Neural cell (in vitro differentiated cells): ENCODE data around the gene HOXD8. TPM values are rescaled to one million over a fixed set of nuclear protein-coding genes. Genes with fewer than 3 reads are reported as not detected.

Experiments
- H2AFZ ChIP-seq: fragments of 200-600, 300-800 bp; sonication (generic), shearing (Covaris generic); 2 replicates; pipeline ENCODE4 v1.6.0; 2014; ENCODE audit warnings: low read depth, mild to moderate bottlenecking, antibody characterized with exemption, low read length, moderate library complexity
- H3F3A ChIP-seq: fragments of 200-600 bp; shearing (Covaris generic); 2 replicates; pipeline ENCODE4 v1.6.1; 2016; ENCODE audit warnings: mild to moderate bottlenecking, moderate library complexity, mixed read lengths, antibody characterized with exemption, low read length; ENCODE audit not compliant: insufficient read depth, poor library complexity, severe bottlenecking
- H3K27ac ChIP-seq: fragments of 200-600, 300-800 bp; sonication (generic), shearing (Covaris generic); 2 replicates; pipeline ENCODE4 v1.5.1; 2014; ENCODE audit warnings: mild to moderate bottlenecking, low read length, moderate library complexity
- H3K27me3 ChIP-seq: fragments of 300-800, 200-600 bp; sonication (generic), shearing (Covaris generic); 2 replicates; pipeline ENCODE4 v1.6.0; 2014; ENCODE audit warnings: mild to moderate bottlenecking, low read depth, low read length, moderate library complexity; ENCODE audit not compliant: insufficient read depth
- H3K36me3 ChIP-seq: fragments of 300-800, 200-600 bp; sonication (generic), shearing (Covaris generic); 2 replicates; pipeline ENCODE4 v1.5.1; 2014; ENCODE audit warnings: mild to moderate bottlenecking, antibody characterized with exemption, low read length, moderate library complexity; ENCODE audit not compliant: insufficient read depth
- H3K4me2 ChIP-seq: fragments of 300-800, 200-600 bp; sonication (generic), shearing (Covaris generic); 2 replicates; pipeline ENCODE4 v1.6.0; 2014; ENCODE audit warnings: mild to moderate bottlenecking, low read length
- H3K4me3 ChIP-seq: fragments of 300-800, 200-600 bp; sonication (generic), shearing (Covaris generic); 2 replicates; pipeline ENCODE4 v1.5.1; 2014; ENCODE audit warnings: mild to moderate bottlenecking, low read length, moderate library complexity
- H3K79me2 ChIP-seq: fragments of 200-600 bp; shearing (Covaris generic); replicated peaks from 2 replicates; pipeline ENCODE4 v1.6.0; 2014; ENCODE audit warnings: mild to moderate bottlenecking, low read length, moderate library complexity; ENCODE audit not compliant: insufficient read depth
- H3K9ac ChIP-seq: fragments of 300-800, 200-600 bp; sonication (generic), shearing (Covaris generic); 2 replicates; pipeline ENCODE4 v1.6.1; 2016; ENCODE audit warnings: mild to moderate bottlenecking, low read length, mixed read lengths
- H3K9me2 ChIP-seq: fragments of 200-600 bp; shearing (Covaris generic); 2 replicates; pipeline ENCODE4 v1.6.1; 2016; ENCODE audit warnings: mild to moderate bottlenecking, low read length, mixed read lengths; ENCODE audit not compliant: insufficient read depth
- H3K9me3 ChIP-seq: fragments of 200-600, 300-800 bp; sonication (generic), shearing (Covaris generic); 2 replicates; pipeline ENCODE4 v1.6.1; 2016; ENCODE audit warnings: mild to moderate bottlenecking, mixed run types, low read length, moderate library complexity, mixed read lengths
- H4K20me1 ChIP-seq: fragments of 200-600 bp; shearing (Covaris generic); 2 replicates; pipeline ENCODE4 v1.6.1; 2016; ENCODE audit warnings: mild to moderate bottlenecking, mixed run types; ENCODE audit not compliant: insufficient read depth
- EP300 ChIP-seq: fragments of 450-650 bp; conservative IDR thresholded peaks from 2 replicates; pipeline ENCODE4 v1.6.1; 2014; ENCODE audit warnings: antibody characterized with exemption, mild to moderate bottlenecking, moderate library complexity; ENCODE audit not compliant: poor library complexity, severe bottlenecking
- POLR2AphosphoS5 ChIP-seq: IDR thresholded peaks from 2 replicates; pipeline ENCODE4 v1.6.1; 2012
- RAD21 ChIP-seq: fragments of 450-650 bp; conservative IDR thresholded peaks from 2 replicates; pipeline ENCODE4 v1.6.1; 2014; ENCODE audit warnings: antibody characterized with exemption, mild to moderate bottlenecking, moderate library complexity
- REST ChIP-seq: IDR thresholded peaks from 2 replicates; pipeline ENCODE4 v1.6.1; 2012; ENCODE audit warnings: borderline replicate concordance
- SMC3 ChIP-seq: fragments of 450-650 bp; conservative IDR thresholded peaks from 2 replicates; pipeline ENCODE4 v1.6.1; 2014; ENCODE audit warnings: antibody characterized with exemption, mild to moderate bottlenecking, moderate library complexity; ENCODE audit not compliant: poor library complexity
- TAF1 ChIP-seq: IDR thresholded peaks from 2 replicates; pipeline ENCODE4 v1.6.1; 2012; ENCODE audit warnings: low read depth
- polyA plus RNA-seq: library from polyadenylated mRNA; depleted of rRNA; stranded (reverse); fragments of >200 nt; gene quantifications from 2 replicates; pipeline ENCODE4 v1.2.3, GENCODE V29; 2014
- TF ChIP-seq, protein P1 (sequence below): fragments of 450-650 bp; IDR thresholded peaks from 2 replicates; pipeline ENCODE4 v1.5.1; 2014; ENCODE audit warnings: antibody characterized with exemption, mild to moderate bottlenecking, moderate library complexity; ENCODE audit not compliant: poor library complexity, severe bottlenecking

The HOXD8 gene
- polyA plus RNA-seq, 1 donor from 2014 or later, result not detected

- H4K20me1 ChIP-seq, result no peaks in the 10 kb centered on the region
- no peak overlapping the region for H3K4me2 ChIP-seq
- H2AFZ ChIP-seq, result no peak overlapping the region
- no peaks in the 10 kb centered on the region for H3K9me2 ChIP-seq
- H3K27me3 ChIP-seq, result peaks cover 100% of the 10 kb centered on the region
- H3K4me3 ChIP-seq, result no peak overlapping the region
- no peaks in the 10 kb centered on the region for H3K36me3 ChIP-seq
- H3K79me2 ChIP-seq, result no peaks in the 10 kb centered on the region
- TF ChIP-seq POLR2AphosphoS5, result no peak
- no peak overlapping the region for H3K27ac ChIP-seq
- no peak overlapping the region for H3K9ac ChIP-seq
- peaks cover 10% of the 10 kb centered on the region for H3K9me3 ChIP-seq
- H3F3A ChIP-seq, result no peaks in the 10 kb centered on the region
Measured at GRCh38 chr2:176149939-176150583, 20.6 kb downstream of the HOXD8 start.

- TF ChIP-seq EP300, result no peak
- TF ChIP-seq REST, result no peak
- TF ChIP-seq, protein P1, sequence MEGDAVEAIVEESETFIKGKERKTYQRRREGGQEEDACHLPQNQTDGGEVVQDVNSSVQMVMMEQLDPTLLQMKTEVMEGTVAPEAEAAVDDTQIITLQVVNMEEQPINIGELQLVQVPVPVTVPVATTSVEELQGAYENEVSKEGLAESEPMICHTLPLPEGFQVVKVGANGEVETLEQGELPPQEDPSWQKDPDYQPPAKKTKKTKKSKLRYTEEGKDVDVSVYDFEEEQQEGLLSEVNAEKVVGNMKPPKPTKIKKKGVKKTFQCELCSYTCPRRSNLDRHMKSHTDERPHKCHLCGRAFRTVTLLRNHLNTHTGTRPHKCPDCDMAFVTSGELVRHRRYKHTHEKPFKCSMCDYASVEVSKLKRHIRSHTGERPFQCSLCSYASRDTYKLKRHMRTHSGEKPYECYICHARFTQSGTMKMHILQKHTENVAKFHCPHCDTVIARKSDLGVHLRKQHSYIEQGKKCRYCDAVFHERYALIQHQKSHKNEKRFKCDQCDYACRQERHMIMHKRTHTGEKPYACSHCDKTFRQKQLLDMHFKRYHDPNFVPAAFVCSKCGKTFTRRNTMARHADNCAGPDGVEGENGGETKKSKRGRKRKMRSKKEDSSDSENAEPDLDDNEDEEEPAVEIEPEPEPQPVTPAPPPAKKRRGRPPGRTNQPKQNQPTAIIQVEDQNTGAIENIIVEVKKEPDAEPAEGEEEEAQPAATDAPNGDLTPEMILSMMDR, result no peak
- Histone ChIP-seq H3K9me2 (no peaks in the 10 kb centered on the region), H2AFZ (no peak overlapping the region), H3K79me2 (no peaks in the 10 kb centered on the region), H3K4me3 (no peak overlapping the region), H3K27ac (no peak overlapping the region), H3K9ac (no peak overlapping the region), H3K9me3 (peaks cover 12% of the 10 kb centered on the region), H3K27me3 (peaks cover 100% of the 10 kb centered on the region), H3K36me3 (no peaks in the 10 kb centered on the region), H3K4me2 (no peak overlapping the region), H3F3A (no peaks in the 10 kb centered on the region), H4K20me1 (no peaks in the 10 kb centered on the region)
Measured at GRCh38 chr2:176150584-176151441, 21.3 kb downstream of the HOXD8 start.

- Histone ChIP-seq H3K27ac (no peak within 1 kb of the TSS), H3K9ac (no peak within 1 kb of the TSS), H3K9me2 (no peaks in the 10 kb centered on the region), H2AFZ (no peak within 1 kb of the TSS), H3K9me3 (peaks cover 12% of the 10 kb centered on the region), H3K4me3 (no peak within 1 kb of the TSS), H3F3A (no peaks in the 10 kb centered on the region), H3K36me3 (no peaks in the 10 kb centered on the region), H4K20me1 (no peaks in the 10 kb centered on the region), H3K27me3 (peaks cover 100% of the 10 kb centered on the region), H3K79me2 (no peaks in the 10 kb centered on the region), H3K4me2 (no peak within 1 kb of the TSS)
- no peak for TF ChIP-seq REST
- no peak for TF ChIP-seq SMC3
- TF ChIP-seq TAF1, result no peak
- TF ChIP-seq RAD21, result no peak
- TF ChIP-seq, protein P1, result no peak
- TF ChIP-seq POLR2AphosphoS5, result no peak
Measured at GRCh38 chr2:176151442-176152287, 22.2 kb downstream of the HOXD8 start, which contains the start of gene HOXD4. HOXD4 (plus strand) TSS chr2:176151550; CDS start chr2:176151634, 84 bp downstream.
